GM12874 (cell line): ENCODE results near the gene BRD4.

Experiments
- CTCF ChIP-seq: IDR thresholded peaks from 2 replicates; pipeline ENCODE4 v1.5.1; 2011; ENCODE audit warnings: low read depth, mild to moderate bottlenecking, control low read depth, low read length, moderate library complexity; ENCODE audit not compliant: insufficient read depth

The BRD4 gene

GRCh38 chr19:15374796-15375440 lies 42.6 kb upstream of the BRD4 start:
- no peak for TF ChIP-seq CTCF

GRCh38 chr19:15374105-15374651 lies 41.8 kb upstream of the BRD4 start:
- TF ChIP-seq CTCF: no peak

- TF ChIP-seq CTCF: no peak
Measured at GRCh38 chr19:15373644-15374043, 41.3 kb upstream of the BRD4 start.

- no peak for TF ChIP-seq CTCF
Measured at GRCh38 chr19:15372891-15373301, 40.6 kb upstream of the BRD4 start.

- TF ChIP-seq CTCF: no peak
Measured at GRCh38 chr19:15372470-15372869, 40.1 kb upstream of the BRD4 start.

GRCh38 chr19:15371786-15372380 lies 39.5 kb upstream of the BRD4 start:
- TF ChIP-seq CTCF: no peak

GRCh38 chr19:15371119-15371518 lies 38.8 kb upstream of the BRD4 start:
- TF ChIP-seq CTCF: no peak
